Measurements from ENCODE around the gene PGAP2. TPM values are rescaled to one million over a fixed set of nuclear protein-coding genes. Genes with fewer than 3 reads are reported as not detected.
A peak's percentile ranks its signal among the peaks of the same experiment; 100 is the strongest.

The PGAP2 gene
- total and polyA plus RNA-seq, 5 donors from 2014 or later = 11.4 to 16.7 (median 13.1) TPM

DNA sequence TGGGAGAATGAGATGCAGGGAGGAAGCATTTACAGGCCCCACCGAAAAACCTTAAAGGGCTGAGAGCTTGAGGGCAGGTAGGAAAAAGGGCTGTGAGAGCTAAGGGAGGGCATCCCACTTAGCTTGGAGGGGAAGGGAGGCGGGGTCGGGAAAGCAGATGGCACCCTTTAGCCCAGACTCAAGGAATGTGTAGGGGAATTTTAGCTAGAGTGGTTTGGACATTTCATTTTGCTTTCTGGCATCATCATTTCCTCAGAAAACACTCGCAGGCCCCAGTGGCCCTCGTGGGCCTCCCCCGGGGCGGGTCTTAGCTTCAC is 46.3 kb downstream of the PGAP2 start:
- H3K27ac ChIP-seq (ENCODE audit: insufficient read depth, low read length, poor library complexity, severe bottlenecking) = peak overlapping the region; percentile 98
- DNase-seq (no peak), ATAC-seq (ENCODE audit: low read depth in 2 of 2) (no peak)
- Mint-ChIP-seq H3K9me3 (peaks cover 0 to 1% (median 0%) of the 10 kb centered on the region in 7 donors), H3K4me3 (peak overlapping the region; percentile 91 to 94 (median 92)), H3K27ac (peak overlapping the region; percentile 99 to 100 (median 100)), H3K27me3 (no peaks in the 10 kb centered on the region), H3K36me3 (no peaks in the 10 kb centered on the region), H3K4me1 (peaks cover 39 to 64% (median 50%) of the 10 kb centered on the region in 4 donors)
- peak overlapping the region; percentile 73 for H3K4me3 ChIP-seq (ENCODE audit: low read depth, low read length)
- no peaks in the 10 kb centered on the region for H3K9me3 ChIP-seq (ENCODE audit: control insufficient read depth in 2 of 2, low read length in 2 of 2)
- H3K4me1 ChIP-seq (ENCODE audit: control insufficient read depth, insufficient read depth, low read length, poor library complexity, severe bottlenecking) = peaks cover 60% of the 10 kb centered on the region
- no peaks in the 10 kb centered on the region for H3K27me3 ChIP-seq (ENCODE audit: control insufficient read depth, insufficient read depth, low read length)
- H3K36me3 ChIP-seq (ENCODE audit: control insufficient read depth, insufficient read depth, low read length) = no peaks in the 10 kb centered on the region

DNA sequence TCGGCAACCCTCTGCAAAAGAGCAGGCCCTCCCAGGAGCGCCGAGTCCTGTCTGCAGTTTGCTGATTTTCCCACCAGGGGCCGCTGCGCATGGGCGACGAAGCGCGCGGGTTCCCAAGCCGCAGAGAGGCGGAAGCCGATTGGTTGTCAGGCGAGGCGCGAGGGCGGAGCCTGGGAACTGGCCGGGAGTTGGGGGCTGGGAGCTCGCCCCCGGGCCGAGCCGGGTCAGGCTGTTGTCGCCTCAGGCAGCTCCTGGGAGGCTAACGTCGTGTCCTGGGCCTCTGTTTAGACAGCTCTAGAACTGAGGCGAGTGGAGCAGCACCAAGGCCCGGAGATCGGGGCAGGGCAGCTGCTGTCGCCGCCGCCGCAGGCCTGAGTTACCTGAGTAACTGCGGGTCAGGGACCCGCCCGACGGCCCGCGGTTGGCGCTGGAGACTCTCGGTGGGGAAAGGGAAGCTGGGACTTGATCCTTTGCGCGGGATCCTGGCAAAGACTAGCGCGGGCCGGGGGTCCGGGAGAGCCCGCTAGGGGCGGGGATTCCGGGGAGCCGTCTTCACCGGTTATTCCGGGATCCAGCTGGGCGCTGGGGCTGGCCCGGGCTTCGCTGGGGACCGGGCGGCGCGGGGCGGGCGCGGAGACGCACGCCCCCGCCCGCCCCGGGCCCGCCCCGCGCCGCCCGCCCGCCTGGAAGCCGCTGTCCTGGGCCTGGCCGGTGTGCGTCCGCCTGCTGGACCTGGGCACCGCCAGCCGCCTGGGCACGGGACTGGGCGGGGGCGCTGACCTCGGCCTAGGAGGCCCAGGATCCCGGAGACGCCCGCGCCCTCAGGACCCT is 46.8 kb downstream of the PGAP2 start, which contains the start of gene STIM1:
Gene STIM1, plus strand, starts transcription at position 688 of the 831 bp plus-strand sequence. CDS start 607 bp downstream, outside the sequence.
- no peaks in the 10 kb centered on the region for H3K36me3 Mint-ChIP-seq
- no peaks in the 10 kb centered on the region for H3K27me3 ChIP-seq (ENCODE audit: control insufficient read depth, insufficient read depth, low read length)
- peaks cover 43 to 70% (median 55%) of the 10 kb centered on the region in 4 donors for H3K4me1 Mint-ChIP-seq
- peak within 1 kb of the TSS; percentile 92 to 98 (median 93) for H3K4me3 Mint-ChIP-seq
- peaks cover 66% of the 10 kb centered on the region for H3K4me1 ChIP-seq (ENCODE audit: control insufficient read depth, insufficient read depth, low read length, poor library complexity, severe bottlenecking)
- H3K9me3 ChIP-seq (ENCODE audit: control insufficient read depth in 2 of 2, low read length in 2 of 2) = no peaks in the 10 kb centered on the region
- H3K4me3 ChIP-seq (ENCODE audit: low read depth, low read length) = peak within 1 kb of the TSS; percentile 97
- peaks cover 0 to 1% (median 0%) of the 10 kb centered on the region in 7 donors for H3K9me3 Mint-ChIP-seq
- DNase-seq = peak; percentile 94 to 98 (median 97)
- no peaks in the 10 kb centered on the region for H3K27me3 Mint-ChIP-seq
- peak within 1 kb of the TSS; percentile 98 for H3K27ac ChIP-seq (ENCODE audit: insufficient read depth, low read length, poor library complexity, severe bottlenecking)
- no peaks in the 10 kb centered on the region for H3K36me3 ChIP-seq (ENCODE audit: control insufficient read depth, insufficient read depth, low read length)
- peak; percentile 78 to 82 for ATAC-seq (ENCODE audit: low read depth in 2 of 2)
- peak within 1 kb of the TSS; percentile 99 to 100 (median 100) for H3K27ac Mint-ChIP-seq

DNA sequence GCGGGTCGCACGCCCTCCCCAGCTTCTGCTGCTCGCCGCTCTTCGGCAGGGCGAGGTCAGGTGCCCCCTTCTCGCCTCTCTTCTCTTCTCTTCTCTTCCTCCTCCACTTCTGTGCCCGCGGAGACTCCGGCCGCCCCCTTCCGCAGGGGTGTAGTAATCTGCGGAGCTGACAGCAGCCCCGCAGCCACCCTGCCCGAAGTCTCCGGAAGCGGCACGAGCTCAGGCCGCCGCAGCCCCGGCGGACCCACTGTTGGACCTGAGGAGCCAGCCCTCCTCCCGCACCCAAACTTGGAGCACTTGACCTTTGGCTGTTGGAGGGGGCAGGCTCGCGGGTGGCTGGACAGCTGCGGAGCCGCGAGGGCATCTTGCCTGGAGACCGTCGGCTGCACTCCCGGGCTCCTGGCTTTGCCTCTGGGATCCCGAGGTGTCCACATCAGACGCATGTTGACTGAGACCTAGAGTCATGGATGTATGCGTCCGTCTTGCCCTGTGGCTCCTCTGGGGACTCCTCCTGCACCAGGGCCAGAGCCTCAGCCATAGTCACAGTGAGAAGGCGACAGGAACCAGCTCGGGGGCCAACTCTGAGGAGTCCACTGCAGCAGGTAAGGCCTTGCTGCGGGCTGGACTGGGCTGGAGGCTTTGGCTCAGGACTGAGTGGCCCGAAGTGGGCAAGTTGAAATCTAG is 47.6 kb downstream of the PGAP2 start:
- peaks cover 73% of the 10 kb centered on the region for H3K4me1 ChIP-seq (ENCODE audit: control insufficient read depth, insufficient read depth, low read length, poor library complexity, severe bottlenecking)

DNA sequence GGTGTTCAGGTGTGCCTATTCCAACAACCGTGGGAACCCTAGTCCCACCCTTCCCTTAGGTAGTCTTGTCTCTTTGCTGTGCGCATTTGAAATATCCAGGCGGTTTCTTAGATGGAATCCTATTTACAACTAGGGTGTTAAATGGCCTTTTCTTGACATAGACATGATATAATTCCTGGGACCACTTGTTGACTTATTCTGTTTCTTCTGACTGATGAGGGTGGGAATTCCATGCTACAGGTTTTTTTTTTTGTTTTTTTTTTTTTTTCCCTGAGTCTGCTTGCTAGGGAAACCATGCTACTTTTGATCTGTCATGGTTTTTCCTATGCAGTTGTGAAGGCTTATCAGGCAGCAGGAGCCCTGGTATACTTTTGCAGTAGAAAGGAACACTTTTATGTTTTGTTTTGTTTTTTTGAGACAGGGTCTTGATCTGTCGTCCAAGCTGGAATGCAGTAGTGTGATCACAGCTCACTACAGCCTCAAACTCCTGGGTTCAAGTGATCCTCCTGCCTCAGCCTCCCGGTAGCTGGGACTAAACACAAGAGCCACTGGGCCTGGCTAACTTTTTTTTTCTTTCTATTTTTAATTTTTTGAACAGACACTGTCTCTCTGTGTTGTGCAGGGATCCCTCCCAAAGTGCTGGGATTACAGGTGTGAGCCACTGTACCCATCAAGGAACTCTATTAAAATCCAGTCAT is 48.6 kb downstream of the PGAP2 start:
- Histone ChIP-seq H3K4me1 (ENCODE audit: control insufficient read depth, insufficient read depth, low read length, poor library complexity, severe bottlenecking) (peaks cover 84% of the 10 kb centered on the region), H3K27ac (ENCODE audit: insufficient read depth, low read length, poor library complexity, severe bottlenecking) (peak overlapping the region; percentile 37), H3K27me3 (ENCODE audit: control insufficient read depth, insufficient read depth, low read length) (no peaks in the 10 kb centered on the region), H3K4me3 (ENCODE audit: low read depth, low read length) (peak overlapping the region; percentile 97), H3K36me3 (ENCODE audit: control insufficient read depth, insufficient read depth, low read length) (no peaks in the 10 kb centered on the region), H3K9me3 (ENCODE audit: control insufficient read depth in 2 of 2, low read length in 2 of 2) (no peaks in the 10 kb centered on the region)
- Mint-ChIP-seq H3K27me3 (no peaks in the 10 kb centered on the region), H3K36me3 (peaks cover 4% of the 10 kb centered on the region), H3K4me1 (peaks cover 43 to 86% (median 68%) of the 10 kb centered on the region in 4 donors), H3K27ac (peak overlapping the region; percentile 91 to 96 (median 95)), H3K4me3 (peak overlapping the region; percentile 82 to 98 (median 89)), H3K9me3 (peaks cover 0 to 1% (median 0%) of the 10 kb centered on the region in 7 donors)
- DNase-seq = no peak
- ATAC-seq (ENCODE audit: low read depth in 2 of 2) = no peak

More for the DNA sequence above, 47.6 kb downstream of the PGAP2 start:
- peak overlapping the region; percentile 97 for H3K4me3 ChIP-seq (ENCODE audit: low read depth, low read length)
- Mint-ChIP-seq H3K4me3 (peak overlapping the region; percentile 82 to 98 (median 89)), H3K27ac (peak overlapping the region; percentile 91 to 95 (median 95)), H3K36me3 (peaks cover 3% of the 10 kb centered on the region), H3K9me3 (peaks cover 0 to 1% (median 0%) of the 10 kb centered on the region in 7 donors), H3K4me1 (peaks cover 43 to 77% (median 61%) of the 10 kb centered on the region in 4 donors), H3K27me3 (no peaks in the 10 kb centered on the region)
- no peaks in the 10 kb centered on the region for H3K9me3 ChIP-seq (ENCODE audit: control insufficient read depth in 2 of 2, low read length in 2 of 2)
- no peaks in the 10 kb centered on the region for H3K27me3 ChIP-seq (ENCODE audit: control insufficient read depth, insufficient read depth, low read length)
- DNase-seq = peak; percentile 48 to 76 (median 49)
- peak overlapping the region; percentile 98 for H3K27ac ChIP-seq (ENCODE audit: insufficient read depth, low read length, poor library complexity, severe bottlenecking)
- peak in 1 of 2 donors; percentile 1 for ATAC-seq (ENCODE audit: low read depth in 2 of 2)
- no peaks in the 10 kb centered on the region for H3K36me3 ChIP-seq (ENCODE audit: control insufficient read depth, insufficient read depth, low read length)

- DNase-seq = no peak
- no peaks in the 10 kb centered on the region for H3K27me3 Mint-ChIP-seq
- H3K27ac Mint-ChIP-seq = peak overlapping the region; percentile 91 to 96 (median 95)
- peak overlapping the region; percentile 61 for H3K27ac ChIP-seq (ENCODE audit: insufficient read depth, low read length, poor library complexity, severe bottlenecking)
- peaks cover 0 to 1% (median 0%) of the 10 kb centered on the region in 7 donors for H3K9me3 Mint-ChIP-seq
- H3K36me3 Mint-ChIP-seq = peaks cover 7% of the 10 kb centered on the region
- H3K36me3 ChIP-seq (ENCODE audit: control insufficient read depth, insufficient read depth, low read length) = no peaks in the 10 kb centered on the region
- no peaks in the 10 kb centered on the region for H3K27me3 ChIP-seq (ENCODE audit: control insufficient read depth, insufficient read depth, low read length)
- H3K4me1 ChIP-seq (ENCODE audit: control insufficient read depth, insufficient read depth, low read length, poor library complexity, severe bottlenecking) = peaks cover 86% of the 10 kb centered on the region
- peak overlapping the region; percentile 97 for H3K4me3 ChIP-seq (ENCODE audit: low read depth, low read length)
- peak overlapping the region; percentile 82 to 98 (median 89) for H3K4me3 Mint-ChIP-seq
- H3K4me1 Mint-ChIP-seq = peaks cover 43 to 87% (median 69%) of the 10 kb centered on the region in 4 donors
- H3K9me3 ChIP-seq (ENCODE audit: control insufficient read depth in 2 of 2, low read length in 2 of 2) = no peaks in the 10 kb centered on the region
- ATAC-seq (ENCODE audit: low read depth in 2 of 2) = no peak
Observed at GRCh38 chr11:3857628-3858027, 49.3 kb downstream of the PGAP2 start.

GRCh38 chr11:3859373-3859881 is 51.1 kb downstream of the PGAP2 start:
- H3K27me3 Mint-ChIP-seq = no peaks in the 10 kb centered on the region
- H3K27me3 ChIP-seq (ENCODE audit: control insufficient read depth, insufficient read depth, low read length) = no peaks in the 10 kb centered on the region
- no peaks in the 10 kb centered on the region for H3K9me3 ChIP-seq (ENCODE audit: control insufficient read depth in 2 of 2, low read length in 2 of 2)
- H3K4me3 Mint-ChIP-seq = peak overlapping the region; percentile 82 to 98 (median 89)
- no peaks in the 10 kb centered on the region for H3K36me3 ChIP-seq (ENCODE audit: control insufficient read depth, insufficient read depth, low read length)
- H3K27ac ChIP-seq (ENCODE audit: insufficient read depth, low read length, poor library complexity, severe bottlenecking) = peak overlapping the region; percentile 72
- H3K4me1 ChIP-seq (ENCODE audit: control insufficient read depth, insufficient read depth, low read length, poor library complexity, severe bottlenecking) = peaks cover 80% of the 10 kb centered on the region
- H3K36me3 Mint-ChIP-seq = peaks cover 11% of the 10 kb centered on the region
- H3K4me1 Mint-ChIP-seq = peaks cover 41 to 84% (median 65%) of the 10 kb centered on the region in 4 donors
- ATAC-seq (ENCODE audit: low read depth in 2 of 2) (no peak), DNase-seq (peak in 1 of 3 donors; percentile 57)
- peak overlapping the region; percentile 97 for H3K4me3 ChIP-seq (ENCODE audit: low read depth, low read length)
- H3K9me3 Mint-ChIP-seq = peaks cover 0 to 1% (median 0%) of the 10 kb centered on the region in 7 donors
- peak overlapping the region; percentile 78 to 96 (median 91) for H3K27ac Mint-ChIP-seq

GRCh38 chr11:3860375-3860774 is 52.0 kb downstream of the PGAP2 start:
- peaks cover 11% of the 10 kb centered on the region for H3K36me3 Mint-ChIP-seq
- DNase-seq (no peak), ATAC-seq (ENCODE audit: low read depth in 2 of 2) (no peak)
- H3K4me1 ChIP-seq (ENCODE audit: control insufficient read depth, insufficient read depth, low read length, poor library complexity, severe bottlenecking) = peaks cover 85% of the 10 kb centered on the region
- no peaks in the 10 kb centered on the region for H3K9me3 ChIP-seq (ENCODE audit: control insufficient read depth in 2 of 2, low read length in 2 of 2)
- H3K4me1 Mint-ChIP-seq = peaks cover 50 to 89% (median 70%) of the 10 kb centered on the region in 4 donors
- no peaks in the 10 kb centered on the region for H3K36me3 ChIP-seq (ENCODE audit: control insufficient read depth, insufficient read depth, low read length)
- peak overlapping the region; percentile 97 for H3K4me3 ChIP-seq (ENCODE audit: low read depth, low read length)
- peak overlapping the region; percentile 82 to 98 (median 89) for H3K4me3 Mint-ChIP-seq
- H3K27ac ChIP-seq (ENCODE audit: insufficient read depth, low read length, poor library complexity, severe bottlenecking) = peak overlapping the region; percentile 72
- no peaks in the 10 kb centered on the region for H3K27me3 ChIP-seq (ENCODE audit: control insufficient read depth, insufficient read depth, low read length)
- H3K27ac Mint-ChIP-seq = peak overlapping the region; percentile 59 to 91 (median 88)
- no peaks in the 10 kb centered on the region for H3K27me3 Mint-ChIP-seq
- no peaks in the 10 kb centered on the region for H3K9me3 Mint-ChIP-seq
